ENCODE results near the gene HNRNPF. TPM values are rescaled to one million over a fixed set of nuclear protein-coding genes. Genes with fewer than 3 reads are reported as not detected.

HNRNPF gene
- polyA plus RNA-seq, 2 of the 4 experiments (the other 2 are of a cell fraction) = 228 to 271 TPM

DNA sequence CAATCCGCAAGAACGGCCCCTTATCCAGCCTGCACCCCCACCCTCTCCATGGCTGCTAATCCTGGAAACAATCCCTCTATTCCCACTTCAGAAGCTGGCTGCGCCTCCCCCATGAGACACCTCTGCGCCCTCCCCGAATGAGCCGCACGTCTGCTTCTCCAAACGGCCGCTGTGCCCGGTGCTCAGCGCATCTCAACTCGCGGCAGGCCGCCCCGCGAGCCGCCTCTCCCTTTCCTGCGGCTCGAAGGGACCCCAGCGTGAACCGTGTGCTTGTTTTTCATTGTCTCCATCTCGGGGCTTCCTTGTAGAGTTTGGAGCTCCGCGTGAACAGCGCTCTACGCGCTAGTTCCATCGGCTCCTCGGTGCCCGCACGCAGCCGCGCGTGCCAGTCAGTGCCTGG, 58.3 kb downstream of the HNRNPF start:
- H3K9me3 ChIP-seq = no peaks in the 10 kb centered on the region
- peaks cover 37% of the 10 kb centered on the region for H3K4me1 ChIP-seq
- TF ChIP-seq SREBF2 (IDR thresholded peaks at IDR 0.05) = no peak
- TF ChIP-seq, protein P1, sequence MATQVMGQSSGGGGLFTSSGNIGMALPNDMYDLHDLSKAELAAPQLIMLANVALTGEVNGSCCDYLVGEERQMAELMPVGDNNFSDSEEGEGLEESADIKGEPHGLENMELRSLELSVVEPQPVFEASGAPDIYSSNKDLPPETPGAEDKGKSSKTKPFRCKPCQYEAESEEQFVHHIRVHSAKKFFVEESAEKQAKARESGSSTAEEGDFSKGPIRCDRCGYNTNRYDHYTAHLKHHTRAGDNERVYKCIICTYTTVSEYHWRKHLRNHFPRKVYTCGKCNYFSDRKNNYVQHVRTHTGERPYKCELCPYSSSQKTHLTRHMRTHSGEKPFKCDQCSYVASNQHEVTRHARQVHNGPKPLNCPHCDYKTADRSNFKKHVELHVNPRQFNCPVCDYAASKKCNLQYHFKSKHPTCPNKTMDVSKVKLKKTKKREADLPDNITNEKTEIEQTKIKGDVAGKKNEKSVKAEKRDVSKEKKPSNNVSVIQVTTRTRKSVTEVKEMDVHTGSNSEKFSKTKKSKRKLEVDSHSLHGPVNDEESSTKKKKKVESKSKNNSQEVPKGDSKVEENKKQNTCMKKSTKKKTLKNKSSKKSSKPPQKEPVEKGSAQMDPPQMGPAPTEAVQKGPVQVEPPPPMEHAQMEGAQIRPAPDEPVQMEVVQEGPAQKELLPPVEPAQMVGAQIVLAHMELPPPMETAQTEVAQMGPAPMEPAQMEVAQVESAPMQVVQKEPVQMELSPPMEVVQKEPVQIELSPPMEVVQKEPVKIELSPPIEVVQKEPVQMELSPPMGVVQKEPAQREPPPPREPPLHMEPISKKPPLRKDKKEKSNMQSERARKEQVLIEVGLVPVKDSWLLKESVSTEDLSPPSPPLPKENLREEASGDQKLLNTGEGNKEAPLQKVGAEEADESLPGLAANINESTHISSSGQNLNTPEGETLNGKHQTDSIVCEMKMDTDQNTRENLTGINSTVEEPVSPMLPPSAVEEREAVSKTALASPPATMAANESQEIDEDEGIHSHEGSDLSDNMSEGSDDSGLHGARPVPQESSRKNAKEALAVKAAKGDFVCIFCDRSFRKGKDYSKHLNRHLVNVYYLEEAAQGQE (IDR thresholded peaks at IDR 0.05) = no peak
- no peak overlapping the region for H3K4me3 ChIP-seq
- no peak for FAIRE-seq
- no peak overlapping the region for H3K4me2 ChIP-seq
- CTCF ChIA-PET = interaction anchor here (1.1 to 11.0 kb wide), 5 partner anchors 11 to 111 kb away, joined by 3 to 234 read pairs (median 3); no protein-coding TSS in a partner anchor
- DNase-seq (ENCODE audit: low read depth in 1 of 2, low spot score in 1 of 2) = no peak
- no peak overlapping the region for H3K27ac ChIP-seq
- POLR2A ChIA-PET = no interaction called here
- no peak for ATAC-seq
- 93% methylated on average over 34 of the region's 34 CpGs for WGBS (ENCODE audit: missing lambda C conversion rate)

DNA sequence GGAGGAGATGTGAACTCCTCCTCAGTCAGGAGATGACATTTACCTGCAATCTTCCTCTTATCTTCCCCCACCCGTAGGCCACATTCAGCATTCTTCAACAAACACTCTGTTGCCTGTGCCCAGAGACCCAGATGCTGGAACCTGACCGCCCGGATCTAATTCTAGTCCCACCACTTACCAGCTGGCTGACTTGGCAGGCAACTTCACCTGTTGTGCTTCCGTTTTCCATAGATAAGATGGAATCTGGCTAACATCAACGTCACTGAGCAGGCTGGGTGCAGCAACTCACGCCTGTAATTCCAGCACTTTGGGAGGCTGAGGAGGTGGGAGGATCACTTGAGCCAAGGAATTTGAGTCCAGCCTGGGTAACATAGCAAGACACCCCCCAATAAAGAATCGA, 58.8 kb downstream of the HNRNPF start:
- TF ChIP-seq, protein P2, sequence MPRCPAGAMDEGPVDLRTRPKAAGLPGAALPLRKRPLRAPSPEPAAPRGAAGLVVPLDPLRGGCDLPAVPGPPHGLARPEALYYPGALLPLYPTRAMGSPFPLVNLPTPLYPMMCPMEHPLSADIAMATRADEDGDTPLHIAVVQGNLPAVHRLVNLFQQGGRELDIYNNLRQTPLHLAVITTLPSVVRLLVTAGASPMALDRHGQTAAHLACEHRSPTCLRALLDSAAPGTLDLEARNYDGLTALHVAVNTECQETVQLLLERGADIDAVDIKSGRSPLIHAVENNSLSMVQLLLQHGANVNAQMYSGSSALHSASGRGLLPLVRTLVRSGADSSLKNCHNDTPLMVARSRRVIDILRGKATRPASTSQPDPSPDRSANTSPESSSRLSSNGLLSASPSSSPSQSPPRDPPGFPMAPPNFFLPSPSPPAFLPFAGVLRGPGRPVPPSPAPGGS (IDR thresholded peaks at IDR 0.05) = no peak
- TF ChIP-seq, protein P3, sequence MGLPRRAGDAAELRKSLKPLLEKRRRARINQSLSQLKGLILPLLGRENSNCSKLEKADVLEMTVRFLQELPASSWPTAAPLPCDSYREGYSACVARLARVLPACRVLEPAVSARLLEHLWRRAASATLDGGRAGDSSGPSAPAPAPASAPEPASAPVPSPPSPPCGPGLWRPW (IDR thresholded peaks at IDR 0.05) = no peak
- TF ChIP-seq BHLHE40 (IDR thresholded peaks at IDR 0.05; ENCODE audit: low read depth, low read length) (no peak), SMC3 (IDR thresholded peaks at IDR 0.05) (no peak), FOXS1 (CRISPR knock-in tag; IDR thresholded peaks at IDR 0.05) (no peak), MAFK (IDR thresholded peaks at IDR 0.05; ENCODE audit: partially characterized antibody) (no peak), EHMT2 (IDR thresholded peaks at IDR 0.05; ENCODE audit: low read depth) (no peak), RCOR1 (IDR thresholded peaks at IDR 0.05; ENCODE audit: low read depth, low read length) (no peak), MAZ (IDR thresholded peaks at IDR 0.05; ENCODE audit: borderline replicate concordance, low read depth, low read length) (no peak), HDAC2 (IDR thresholded peaks at IDR 0.05) (no peak), MYC (IDR thresholded peaks at IDR 0.05; ENCODE audit: borderline replicate concordance, low read length) (no peak), NR3C1 (IDR thresholded peaks at IDR 0.05) (no peak), RFX5 (IDR thresholded peaks at IDR 0.05) (no peak), ZC3H11A (IDR thresholded peaks at IDR 0.05) (no peak), TFCP2L1 (CRISPR knock-in tag; IDR thresholded peaks at IDR 0.05) (no peak), RARB (CRISPR knock-in tag; IDR thresholded peaks at IDR 0.05) (no peak), CBX2 (IDR thresholded peaks at IDR 0.05; ENCODE audit: borderline replicate concordance, low read depth) (no peak)
- TF ChIP-seq, protein P4, sequence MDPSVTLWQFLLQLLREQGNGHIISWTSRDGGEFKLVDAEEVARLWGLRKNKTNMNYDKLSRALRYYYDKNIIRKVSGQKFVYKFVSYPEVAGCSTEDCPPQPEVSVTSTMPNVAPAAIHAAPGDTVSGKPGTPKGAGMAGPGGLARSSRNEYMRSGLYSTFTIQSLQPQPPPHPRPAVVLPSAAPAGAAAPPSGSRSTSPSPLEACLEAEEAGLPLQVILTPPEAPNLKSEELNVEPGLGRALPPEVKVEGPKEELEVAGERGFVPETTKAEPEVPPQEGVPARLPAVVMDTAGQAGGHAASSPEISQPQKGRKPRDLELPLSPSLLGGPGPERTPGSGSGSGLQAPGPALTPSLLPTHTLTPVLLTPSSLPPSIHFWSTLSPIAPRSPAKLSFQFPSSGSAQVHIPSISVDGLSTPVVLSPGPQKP (IDR thresholded peaks at IDR 0.05; ENCODE audit: low read depth, low read length) = no peak
- FAIRE-seq (no peak), ATAC-seq (no peak), DNase-seq (ENCODE audit: low read depth in 1 of 2, low spot score in 1 of 2) (no peak)
- ChIA-PET POLR2A (no interaction called here), CTCF (interaction anchor here (1.1 to 11.0 kb wide), 4 partner anchors 12 to 84 kb away, joined by 3 to 234 read pairs (median 5); no protein-coding TSS in a partner anchor)
- H3K27ac ChIP-seq = no peak overlapping the region
- no peak overlapping the region for H3K4me2 ChIP-seq
- no peaks in the 10 kb centered on the region for H3K9me3 ChIP-seq
- peaks cover 32% of the 10 kb centered on the region for H3K4me1 ChIP-seq
- whole genome bisulfite sequencing (ENCODE audit: missing lambda C conversion rate) = 85% methylated on average over 7 of the region's 7 CpGs
- H3K4me3 ChIP-seq = no peak overlapping the region

All from A549 (cell line).